ENCODE data around the gene LLGL2.
"Not testable (repeated sequence)": the region's sequence is repeated elsewhere in the genome, so short reads cannot be mapped to it uniquely, and the experiment has no call there.

LLGL2 gene

DNA sequence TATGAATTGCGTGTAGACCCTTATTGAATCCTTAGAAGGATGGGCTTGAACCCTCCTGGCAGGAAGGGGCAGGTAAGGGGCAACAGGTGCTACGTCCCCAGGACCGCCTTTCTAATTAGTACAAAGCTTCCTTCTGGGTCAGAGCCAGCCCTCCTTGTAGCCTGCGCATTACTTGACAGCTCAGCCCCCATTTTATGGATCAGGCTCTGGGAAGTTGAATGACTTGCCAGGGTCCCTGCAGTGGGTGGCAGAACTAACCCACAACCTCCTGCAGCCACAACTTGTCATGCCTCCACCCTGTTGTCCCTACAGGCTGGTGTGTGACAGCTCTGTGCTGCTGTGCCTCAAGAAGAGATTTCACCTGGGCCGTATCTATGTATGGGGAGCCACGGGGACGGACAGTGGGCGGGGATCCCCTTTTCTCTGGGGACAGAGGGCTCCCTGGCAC, 64.8 kb downstream of the LLGL2 start:
- DNase-seq (ENCODE audit: low read depth, low spot score), result no peak

DNA sequence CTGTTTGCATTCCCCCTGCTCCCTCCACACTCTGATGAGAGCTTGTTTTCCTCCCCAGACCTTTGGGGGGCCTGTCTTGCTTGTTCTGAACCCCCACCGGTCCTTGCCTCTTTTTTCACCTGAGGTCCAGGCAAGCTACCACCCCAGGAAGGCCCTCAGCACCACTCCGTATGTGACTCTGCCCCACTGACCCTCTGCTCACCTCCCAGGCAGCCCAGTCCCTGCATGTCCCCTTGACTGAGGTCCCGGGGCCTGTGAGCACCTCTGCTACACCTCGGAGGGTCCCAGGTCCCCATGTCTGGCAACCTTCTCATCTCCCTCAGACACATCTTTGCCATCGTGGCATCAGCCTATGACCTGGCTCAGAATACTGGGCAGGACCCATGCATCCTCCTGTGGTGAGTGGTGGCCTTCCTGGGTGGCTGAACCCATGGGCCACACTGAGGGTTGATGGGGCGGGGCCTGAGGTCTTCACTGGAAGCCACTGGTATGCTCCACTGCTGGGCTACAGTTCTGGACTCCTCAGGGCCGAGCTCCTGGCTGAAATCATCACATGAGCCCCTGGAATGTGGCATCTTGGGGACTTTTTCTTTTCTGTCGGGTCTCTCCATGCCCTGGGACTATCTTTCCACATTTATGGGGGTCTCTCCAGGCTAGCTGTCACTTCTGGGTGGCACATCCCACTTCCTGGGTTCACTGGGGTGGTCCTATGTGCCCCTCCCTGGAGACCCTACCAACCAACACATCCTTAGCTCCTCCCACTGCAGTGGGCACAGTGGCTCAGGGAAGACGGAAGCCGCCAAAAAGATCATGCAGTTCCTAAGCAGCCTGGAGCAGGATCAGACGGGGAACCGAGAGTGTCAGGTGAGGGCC, 65.6 kb downstream of the LLGL2 start:
- DNase-seq (ENCODE audit: low read depth, low spot score), result no peak

DNA sequence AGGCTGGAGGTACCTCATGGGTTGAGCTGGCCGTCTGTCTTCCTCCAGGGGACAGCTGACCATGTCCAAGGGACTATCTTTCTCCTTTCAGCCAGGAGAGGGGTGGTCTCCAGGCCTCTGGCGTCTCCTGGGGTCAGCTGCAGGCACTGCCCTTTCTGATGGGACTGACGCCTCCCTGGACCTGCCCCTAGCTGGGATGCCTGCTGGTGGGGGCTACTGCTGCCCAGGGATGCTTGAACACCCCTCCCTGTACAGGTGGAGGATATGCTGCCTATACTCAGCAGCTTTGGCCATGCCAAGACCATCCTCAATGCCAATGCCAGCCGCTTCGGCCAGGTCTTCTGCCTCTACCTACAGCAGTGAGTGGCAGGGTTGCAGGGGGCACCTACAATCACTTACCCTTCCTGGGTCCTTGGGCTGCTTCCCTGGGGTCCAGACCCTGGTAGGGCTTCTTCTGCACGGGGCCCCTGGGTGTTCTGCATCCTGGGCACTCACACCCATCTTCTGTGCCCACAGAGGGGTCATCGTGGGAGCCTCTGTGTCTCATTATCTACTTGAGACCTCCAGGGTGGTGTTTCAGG, 66.3 kb downstream of the LLGL2 start:
- no peak for DNase-seq (ENCODE audit: low read depth, low spot score)

DNA sequence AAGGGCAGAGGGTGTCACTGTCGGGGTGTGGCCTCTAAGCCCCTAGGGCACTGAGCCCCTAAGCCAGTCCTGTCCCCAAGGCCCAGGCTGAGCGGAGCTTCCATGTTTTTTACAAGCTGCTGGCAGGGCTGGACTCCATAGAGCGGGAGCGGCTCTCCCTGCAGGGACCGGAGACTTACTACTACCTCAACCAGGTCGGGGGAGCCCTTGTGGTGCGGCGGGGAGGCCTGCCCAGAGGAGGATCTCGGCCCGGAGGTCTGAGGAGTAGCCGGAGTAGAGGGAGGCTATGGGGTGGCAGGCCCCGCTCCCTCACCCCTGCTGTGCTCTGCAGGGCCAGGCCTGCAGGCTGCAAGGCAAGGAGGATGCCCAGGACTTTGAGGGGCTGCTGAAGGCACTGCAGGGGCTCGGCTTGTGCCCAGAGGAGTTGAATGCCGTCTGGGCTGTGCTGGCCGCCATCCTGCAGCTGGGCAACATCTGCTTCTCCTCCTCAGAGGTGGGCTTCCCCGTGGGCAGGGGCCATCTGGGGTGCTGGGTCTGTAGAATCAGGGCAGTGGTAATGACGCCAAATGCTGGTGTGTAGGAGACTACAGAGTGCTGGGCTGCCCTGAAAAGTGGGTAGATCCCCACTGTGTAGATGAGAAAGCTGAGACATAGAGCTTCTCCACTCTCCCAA, 67.0 kb downstream of the LLGL2 start:
- DNase-seq (ENCODE audit: low read depth, low spot score), result no peak

DNA sequence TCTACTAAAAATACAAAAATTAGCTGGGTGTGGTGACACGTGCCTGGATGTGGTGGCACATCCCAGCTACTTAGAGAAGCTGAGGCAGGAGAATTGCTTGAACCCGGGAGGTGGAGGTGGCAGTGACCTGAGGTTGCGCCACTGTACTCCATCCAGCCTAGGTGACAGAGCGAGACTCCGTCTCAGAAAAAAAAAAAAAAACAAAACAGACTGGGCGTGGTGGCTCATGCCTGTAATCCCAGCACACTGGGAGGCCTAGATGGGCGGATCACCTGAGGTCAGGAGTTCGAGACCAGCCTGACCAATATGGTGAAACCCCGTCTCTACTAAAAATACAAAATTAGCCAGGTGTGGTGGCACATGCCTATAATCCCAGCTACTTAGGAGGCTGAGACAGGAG, 67.9 kb downstream of the LLGL2 start:
- not testable (repeated sequence) for DNase-seq (ENCODE audit: low read depth, low spot score)

DNA sequence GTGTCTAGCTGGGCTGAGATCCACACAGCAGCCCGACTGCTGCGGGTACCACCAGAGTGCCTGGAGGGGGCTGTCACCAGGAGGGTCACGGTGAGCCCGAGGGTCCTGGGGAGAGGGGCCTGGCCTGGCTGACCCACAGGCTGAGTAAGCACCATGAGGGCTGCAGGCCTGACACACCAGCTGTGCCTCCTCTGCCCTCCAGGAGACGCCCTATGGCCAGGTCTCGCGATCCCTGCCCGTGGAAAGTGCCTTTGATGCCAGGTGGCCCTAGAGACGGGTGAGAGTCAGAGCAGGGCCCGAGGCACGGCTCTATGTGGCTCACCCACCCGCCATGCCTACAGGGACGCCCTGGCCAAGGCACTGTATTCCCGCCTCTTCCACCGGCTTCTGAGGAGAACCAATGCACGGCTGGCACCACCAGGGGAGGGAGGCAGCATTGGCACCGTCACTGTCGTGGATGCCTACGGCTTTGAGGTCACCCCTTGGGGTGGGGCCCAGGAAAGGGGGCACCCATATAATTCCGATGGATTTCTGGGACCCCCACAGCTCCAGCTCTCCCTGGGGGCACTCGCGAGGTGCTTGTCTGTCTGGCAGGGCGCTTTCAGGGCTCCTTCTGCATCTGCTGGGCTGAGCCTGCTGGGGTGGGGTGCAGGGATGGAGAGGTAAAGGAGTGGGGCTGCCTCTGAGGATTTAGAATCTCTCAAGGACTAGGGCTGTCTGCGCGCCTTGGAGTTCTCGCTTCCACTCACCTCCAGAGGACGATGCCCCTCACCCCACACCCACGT, 69.2 kb downstream of the LLGL2 start:
- no peak for DNase-seq (ENCODE audit: low read depth, low spot score)

DNA sequence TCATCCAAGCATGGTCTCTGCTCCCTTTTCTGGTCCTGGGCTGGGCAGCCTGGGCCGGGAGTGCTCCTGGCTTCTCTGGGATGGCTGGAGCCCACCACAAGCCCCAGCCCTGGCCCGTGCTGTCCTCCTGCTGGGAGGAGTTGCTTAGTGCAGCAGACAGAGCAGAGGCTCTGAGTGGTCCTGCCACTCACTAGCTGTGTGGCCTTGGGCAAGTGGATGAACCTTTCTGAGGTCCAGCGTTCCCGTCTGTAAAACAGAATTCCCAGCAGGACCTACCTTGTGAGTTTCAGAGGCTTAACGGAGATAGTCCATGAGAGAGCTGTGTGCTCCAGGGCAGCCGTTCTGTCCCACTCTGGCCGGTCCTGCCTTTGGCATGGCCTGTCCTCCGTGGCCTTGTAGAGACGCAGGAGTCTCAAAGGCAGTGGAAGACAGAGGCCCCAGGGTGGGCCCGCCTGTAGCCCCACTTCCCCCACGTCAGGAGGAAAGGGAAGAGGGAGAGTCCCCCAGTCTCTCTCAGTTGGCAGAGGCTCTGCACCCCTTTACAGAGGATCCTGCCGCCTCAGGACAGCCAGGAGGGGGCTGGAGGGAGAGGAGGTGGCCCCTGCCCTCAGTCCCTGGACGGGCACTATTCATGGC, 69.9 kb downstream of the LLGL2 start:
- DNase-seq (ENCODE audit: low read depth, low spot score), result no peak

DNA sequence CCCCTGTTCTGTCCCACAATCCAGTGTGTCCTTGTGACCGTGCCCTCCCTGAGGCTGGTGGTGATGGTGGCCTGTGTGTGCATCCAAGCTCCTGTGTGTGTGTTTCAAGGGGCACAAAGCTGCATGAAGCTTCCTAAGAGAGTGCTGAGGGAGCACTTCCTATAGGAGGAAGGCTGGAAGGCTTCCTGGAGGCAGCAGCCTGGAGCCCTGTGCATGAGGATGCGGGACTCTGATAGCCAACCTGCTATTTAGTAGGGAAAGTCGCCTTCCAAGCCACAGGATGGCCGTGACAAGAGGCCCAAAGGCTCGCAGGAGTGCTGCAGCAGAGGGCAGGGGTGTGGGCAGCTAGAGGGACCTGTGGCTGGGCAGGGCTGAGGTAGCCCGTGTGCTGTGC, 70.4 kb downstream of the LLGL2 start:
- no peak for DNase-seq (ENCODE audit: low read depth, low spot score)

DNA sequence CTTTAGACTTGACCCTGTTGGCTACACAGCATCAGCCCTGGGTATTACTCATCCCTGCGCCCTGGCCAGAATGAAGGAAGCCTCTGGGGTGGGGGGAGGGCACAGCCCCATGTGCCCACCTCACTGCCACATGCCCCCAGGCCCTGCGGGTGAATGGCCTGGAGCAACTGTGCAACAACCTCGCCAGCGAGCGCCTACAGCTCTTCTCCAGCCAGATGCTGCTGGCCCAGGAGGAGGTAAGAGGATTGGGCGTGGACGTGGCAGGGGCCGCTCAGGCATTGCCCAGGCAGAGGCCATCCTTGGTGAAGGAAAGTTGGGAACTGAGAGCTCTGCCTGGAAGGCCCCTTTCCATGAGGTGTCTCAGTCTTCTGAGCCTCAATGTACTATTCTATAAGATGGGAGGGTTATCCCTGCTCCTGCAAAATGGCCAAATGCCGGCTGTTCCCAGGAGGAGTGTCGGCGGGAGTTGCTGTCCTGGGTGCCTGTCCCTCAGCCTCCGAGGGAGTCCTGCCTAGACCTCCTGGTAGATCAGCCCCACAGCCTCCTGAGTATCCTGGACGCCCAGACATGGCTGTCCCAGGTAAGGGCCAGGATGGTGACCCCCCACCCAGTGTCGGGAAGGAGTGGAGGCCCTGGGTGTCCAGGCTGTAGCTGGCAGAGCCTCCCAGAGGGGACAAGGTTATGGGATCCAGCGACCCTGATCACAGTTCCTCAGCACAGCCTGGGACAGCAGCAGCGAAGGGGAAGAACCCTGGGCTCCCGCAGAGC, 71.0 kb downstream of the LLGL2 start:
- no peak for DNase-seq (ENCODE audit: low read depth, low spot score)

DNA sequence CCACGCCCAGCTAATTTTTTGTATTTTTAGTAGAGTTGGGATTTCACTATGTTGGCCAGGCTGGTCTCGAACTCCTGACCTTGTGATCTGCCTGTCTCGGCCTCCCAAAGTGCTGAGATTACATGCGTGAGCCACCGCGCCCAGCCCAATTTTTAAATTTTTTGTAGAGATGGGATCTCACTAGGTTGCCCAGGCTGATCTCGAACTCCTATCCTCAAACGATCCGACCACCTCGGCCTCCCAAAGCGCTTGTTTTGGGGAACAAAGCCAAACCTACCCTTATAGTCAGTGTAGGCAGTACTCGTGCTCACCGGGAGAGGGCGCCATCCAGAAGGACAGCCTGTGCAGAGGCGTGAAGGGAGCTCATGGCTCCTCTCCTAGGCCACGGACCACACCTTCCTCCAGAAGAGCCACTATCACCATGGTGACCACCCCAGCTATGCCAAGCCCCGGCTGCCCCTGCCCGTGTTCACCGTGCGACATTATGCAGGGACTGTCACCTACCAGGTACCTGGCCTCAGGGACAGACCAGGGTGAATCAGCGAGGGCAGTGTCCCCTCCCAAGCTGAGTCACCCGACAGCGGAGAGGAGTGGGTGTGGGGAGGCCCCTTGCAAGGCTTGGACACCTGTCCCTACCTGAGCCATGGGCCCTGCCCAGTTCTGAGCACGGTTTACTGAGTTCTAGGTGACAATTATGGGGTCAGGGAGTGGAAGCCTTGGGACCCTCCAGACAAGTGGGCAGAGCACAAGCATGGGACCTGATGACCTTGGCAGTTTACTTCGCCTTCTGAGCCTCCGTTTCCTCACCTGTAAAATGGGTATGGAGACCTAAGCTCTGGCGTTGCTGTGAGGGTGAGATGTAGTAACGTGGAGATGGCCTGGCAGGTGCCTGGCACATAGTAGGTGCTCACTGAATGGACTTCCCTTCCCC, 75.8 kb downstream of the LLGL2 start:
- no peak for DNase-seq (ENCODE audit: low read depth, low spot score)

DNA sequence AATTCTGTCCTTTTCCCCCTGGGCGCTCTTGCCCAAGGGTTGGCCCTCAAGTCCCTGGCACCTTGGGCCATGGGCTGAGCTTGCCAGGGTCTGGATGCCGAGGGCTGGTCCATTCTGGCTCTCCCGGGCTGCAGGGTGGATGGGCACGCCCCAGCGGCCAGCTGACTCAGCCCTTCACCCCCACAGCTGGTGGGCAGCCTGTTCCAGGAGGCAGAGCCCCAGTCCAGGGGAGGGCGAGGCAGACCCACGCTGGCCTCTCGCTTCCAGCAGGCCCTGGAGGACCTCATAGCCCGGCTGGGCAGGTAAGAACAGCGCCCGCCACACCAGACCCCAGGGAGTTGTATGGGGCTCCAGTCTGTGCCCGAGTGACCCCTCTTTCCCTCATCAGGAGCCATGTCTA, 77.1 kb downstream of the LLGL2 start:
- no peak for DNase-seq (ENCODE audit: low read depth, low spot score)

DNA sequence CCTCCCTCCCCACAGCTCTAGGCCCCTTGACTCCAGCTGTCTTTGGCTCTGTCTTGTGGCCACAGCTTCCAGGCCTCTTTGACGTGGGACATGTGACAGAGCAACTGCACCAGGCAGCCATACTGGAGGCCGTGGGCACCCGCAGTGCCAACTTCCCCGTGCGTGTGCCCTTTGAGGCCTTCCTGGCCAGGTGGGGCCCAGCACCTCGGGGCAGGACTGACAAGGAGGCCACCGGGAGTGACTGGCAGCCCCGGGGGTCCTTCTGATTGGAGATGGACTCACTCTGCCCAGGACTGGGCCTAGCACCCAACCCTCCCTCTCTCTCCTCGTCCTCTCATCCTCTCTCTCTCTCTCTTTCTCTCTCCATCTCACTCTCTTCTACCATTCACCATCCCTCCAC, 77.6 kb downstream of the LLGL2 start:
- no peak for DNase-seq (ENCODE audit: low read depth, low spot score)

DNA sequence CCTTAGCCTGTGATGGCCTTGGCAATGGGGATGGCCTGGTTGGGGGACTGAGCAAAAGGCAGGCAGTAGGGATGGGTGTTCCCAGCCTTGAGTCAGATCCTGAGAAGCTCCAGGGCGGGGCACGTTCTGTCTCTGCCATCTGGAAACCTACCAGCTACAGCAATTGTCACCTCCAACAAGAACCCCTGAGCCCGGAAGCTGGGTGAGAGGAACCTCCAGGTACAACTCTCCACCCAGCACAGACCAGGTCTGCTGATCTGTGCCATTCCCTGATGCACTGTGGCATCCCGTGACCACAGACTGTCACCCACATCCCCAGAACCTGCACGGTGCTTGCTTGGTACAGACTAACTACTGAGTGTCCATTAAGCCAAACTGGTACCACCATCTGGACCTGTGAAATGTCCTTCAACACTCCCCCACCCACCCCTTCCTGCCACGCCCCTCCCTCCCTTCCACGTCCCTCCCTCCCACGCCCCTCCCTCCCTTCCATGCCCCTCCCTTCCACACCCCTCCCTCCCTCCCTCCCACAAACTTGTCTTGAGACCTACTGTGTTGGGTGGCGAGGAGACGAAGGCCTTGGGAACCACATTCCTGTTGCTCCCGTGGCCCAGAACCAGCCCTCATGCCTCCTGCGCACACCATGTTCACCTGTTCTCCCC, 78.7 kb downstream of the LLGL2 start:
- DNase-seq (ENCODE audit: low read depth, low spot score), result no peak

DNA sequence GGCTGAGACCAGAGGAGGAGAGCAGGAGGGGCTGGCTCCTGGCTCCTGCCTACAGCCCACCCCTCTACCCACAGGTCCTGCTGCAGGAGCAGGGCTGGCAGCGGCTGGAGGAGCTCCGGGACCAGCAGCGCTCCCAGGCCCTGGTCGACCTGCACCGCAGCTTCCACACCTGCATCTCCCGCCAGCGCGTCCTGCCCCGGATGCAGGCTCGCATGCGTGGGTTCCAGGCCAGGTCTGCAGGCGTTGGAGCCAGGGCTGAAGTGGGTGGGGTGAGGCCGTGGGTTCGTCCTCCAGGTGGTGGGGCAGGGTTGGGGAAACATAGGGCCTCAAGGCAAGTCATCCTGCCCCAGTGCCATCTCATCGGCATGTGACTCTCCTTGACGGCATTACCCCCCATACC, 80.3 kb downstream of the LLGL2 start:
- no peak for DNase-seq (ENCODE audit: low read depth, low spot score)

DNA sequence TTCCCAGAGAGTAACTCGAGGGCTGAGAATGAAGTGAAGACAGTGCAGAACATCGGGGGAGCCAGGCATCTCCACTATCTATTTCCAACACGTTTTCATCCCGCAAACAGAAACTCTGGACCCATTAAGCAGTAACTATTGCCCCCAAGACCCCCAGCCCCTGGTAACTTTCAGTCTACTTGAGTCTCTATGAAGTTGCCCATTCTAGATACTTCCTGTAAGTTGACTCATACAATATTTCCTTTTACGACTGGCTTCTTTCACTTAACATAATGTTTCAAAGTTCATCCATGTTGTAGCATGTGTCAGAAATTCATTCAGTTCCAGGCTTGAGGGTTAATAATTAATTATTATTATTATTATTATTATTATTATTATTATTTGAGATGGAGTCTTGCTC, 81.6 kb downstream of the LLGL2 start:
- no peak for DNase-seq (ENCODE audit: low read depth, low spot score)

DNA sequence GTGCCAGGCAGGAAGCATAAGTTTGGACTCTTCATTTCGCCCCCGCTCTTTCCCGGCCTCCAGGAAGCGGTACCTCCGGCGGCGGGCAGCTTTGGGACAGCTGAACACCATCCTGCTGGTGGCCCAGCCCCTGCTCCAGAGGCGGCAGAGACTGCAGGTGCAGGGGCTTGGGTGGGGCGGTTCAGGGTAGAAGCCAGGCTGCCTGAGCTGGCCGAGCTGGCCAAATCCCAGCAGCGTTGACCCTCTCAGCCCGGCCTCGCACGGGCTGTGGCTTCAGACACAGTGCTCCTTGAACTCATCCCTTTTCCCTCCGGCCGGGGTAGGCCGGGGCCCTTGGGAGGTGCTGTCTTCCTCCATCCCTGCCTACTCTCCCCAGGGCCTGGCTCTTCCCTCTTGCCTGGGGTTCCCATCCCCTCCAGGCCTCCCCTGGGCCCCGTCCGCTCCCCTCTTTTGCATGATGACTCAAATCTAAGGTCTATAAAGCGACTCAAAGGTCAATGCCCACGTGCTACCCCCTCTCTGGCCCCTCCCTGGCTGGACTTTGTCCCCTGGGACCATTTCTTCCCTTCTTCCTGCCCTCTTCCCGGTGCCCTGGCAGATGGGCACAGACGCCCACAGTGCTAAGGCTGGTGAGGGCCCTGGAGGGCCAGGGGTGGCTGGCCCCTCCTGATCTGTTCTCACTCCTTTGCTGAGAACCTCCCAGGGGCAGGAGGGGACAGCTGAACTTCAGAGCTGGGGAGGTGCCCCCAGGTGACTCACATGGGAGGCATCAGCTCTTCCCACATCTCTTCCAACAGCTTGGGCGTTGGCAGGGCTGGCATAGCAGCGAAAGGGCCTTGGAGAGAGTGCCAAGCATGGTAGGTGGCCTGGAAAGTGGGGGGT, 84.8 kb downstream of the LLGL2 start:
- DNase-seq (ENCODE audit: low read depth, low spot score), result no peak

DNA sequence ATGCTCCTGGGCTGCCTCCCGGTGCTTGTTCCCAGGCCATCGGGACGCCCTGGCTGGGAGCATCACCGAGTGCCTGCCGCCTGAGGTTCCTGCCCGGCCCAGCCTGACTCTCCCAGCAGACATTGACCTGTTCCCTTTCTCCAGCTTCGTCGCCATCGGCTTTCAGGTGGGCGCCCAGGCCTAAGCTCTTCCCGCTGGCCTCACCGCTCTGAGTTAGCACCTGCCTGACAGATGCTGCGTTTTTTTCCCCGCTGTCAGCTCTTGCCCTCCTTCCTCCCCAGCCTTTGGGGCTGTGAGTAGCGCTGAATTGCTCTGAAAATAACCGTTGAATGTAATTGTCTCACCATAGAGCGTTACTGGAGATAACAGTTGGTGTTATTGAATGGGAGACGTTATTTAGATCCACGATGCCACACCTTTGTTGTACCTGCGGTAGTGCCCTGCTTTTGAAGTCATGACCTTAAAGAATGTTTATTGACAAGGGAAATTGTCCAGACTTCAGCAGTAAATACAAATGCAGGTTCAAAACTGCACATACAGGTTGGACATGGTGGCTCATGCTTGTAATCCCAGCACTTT, 86.4 kb downstream of the LLGL2 start:
- no peak for DNase-seq (ENCODE audit: low read depth, low spot score)

All from brain pericyte (primary cell).